RWPE2 (cell line): ENCODE results near the gene RNF11.

Experiments used
- ATAC-seq: fragments of 200-7000 bp; cut with Tn5 transposase; 3 replicates; pipeline ENCODE4 v1.9.1; 2021; ENCODE audit warnings: low read depth
- DNase-seq: peaks from one replicate; pipeline ENCODE4 v3.0.0-alpha.2; 2020; ENCODE audit warnings: low spot score
- H3K27ac ChIP-seq: fragments of 450-650 bp; 2 replicates; pipeline ENCODE4 v1.5.1; 2017; ENCODE audit warnings: mild to moderate bottlenecking; ENCODE audit not compliant: poor library complexity, severe bottlenecking
- H3K27me3 ChIP-seq: fragments of 250-450 bp; sonication (Bioruptor Pico); 2 replicates; pipeline ENCODE4 v1.5.1; 2021; ENCODE audit warnings: mild to moderate bottlenecking, moderate library complexity; ENCODE audit not compliant: insufficient read depth, poor library complexity, severe bottlenecking
- H3K36me3 ChIP-seq: fragments of 250-450 bp; sonication (Bioruptor Pico); 2 replicates; pipeline ENCODE4 v1.5.1; 2020; ENCODE audit warnings: low read depth, mild to moderate bottlenecking, moderate library complexity
- H3K4me1 ChIP-seq: fragments of 250-450 bp; sonication (Bioruptor Pico); 2 replicates; pipeline ENCODE4 v1.5.1; 2021; ENCODE audit warnings: mild to moderate bottlenecking, moderate library complexity; ENCODE audit not compliant: insufficient read depth, poor library complexity, severe bottlenecking
- H3K4me3 ChIP-seq: fragments of 250-450 bp; sonication (Bioruptor Pico); 2 replicates; pipeline ENCODE4 v1.5.1; 2021; ENCODE audit warnings: mild to moderate bottlenecking, moderate library complexity; ENCODE audit not compliant: severe bottlenecking
- H3K9me3 ChIP-seq: fragments of 250-450 bp; sonication (Bioruptor Pico); 2 replicates; pipeline ENCODE4 v1.5.1; 2021; ENCODE audit warnings: mild to moderate bottlenecking, moderate library complexity; ENCODE audit not compliant: severe bottlenecking
- TF ChIP-seq, protein P1 (sequence below): fragments of 450-650 bp; IDR thresholded peaks from one replicate; pipeline ENCODE4 v1.5.1; 2017; ENCODE audit warnings: mild to moderate bottlenecking, moderate library complexity; ENCODE audit not compliant: poor library complexity, severe bottlenecking

Gene RNF11

DNA sequence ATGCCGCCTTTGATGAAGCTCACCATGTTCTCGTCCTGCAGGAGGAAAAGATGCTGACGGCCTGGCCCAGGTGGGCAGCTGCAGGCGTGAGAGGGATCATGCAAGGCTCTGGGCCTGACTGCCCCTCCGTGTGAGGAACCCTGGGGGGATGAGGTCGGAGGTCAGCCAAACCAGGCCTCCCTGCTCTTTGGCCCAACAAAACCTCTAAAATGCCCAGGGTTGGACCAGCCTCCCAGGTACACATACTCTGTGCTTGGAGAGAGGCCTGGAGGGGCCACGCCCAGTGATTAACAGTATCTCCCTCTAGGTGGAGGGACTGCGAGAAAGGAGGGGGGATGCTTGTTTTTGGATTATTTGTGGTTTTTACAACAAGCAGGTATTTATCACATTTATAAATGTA, 73.2 kb downstream of the RNF11 start:
- DNase-seq (no peak), ATAC-seq (no peak)
- Histone ChIP-seq H3K36me3 (no peaks in the 10 kb centered on the region), H3K4me3 (no peak overlapping the region), H3K9me3 (no peaks in the 10 kb centered on the region), H3K27ac (no peak overlapping the region), H3K4me1 (peaks cover 9% of the 10 kb centered on the region), H3K27me3 (no peaks in the 10 kb centered on the region)
- TF ChIP-seq, protein P1, sequence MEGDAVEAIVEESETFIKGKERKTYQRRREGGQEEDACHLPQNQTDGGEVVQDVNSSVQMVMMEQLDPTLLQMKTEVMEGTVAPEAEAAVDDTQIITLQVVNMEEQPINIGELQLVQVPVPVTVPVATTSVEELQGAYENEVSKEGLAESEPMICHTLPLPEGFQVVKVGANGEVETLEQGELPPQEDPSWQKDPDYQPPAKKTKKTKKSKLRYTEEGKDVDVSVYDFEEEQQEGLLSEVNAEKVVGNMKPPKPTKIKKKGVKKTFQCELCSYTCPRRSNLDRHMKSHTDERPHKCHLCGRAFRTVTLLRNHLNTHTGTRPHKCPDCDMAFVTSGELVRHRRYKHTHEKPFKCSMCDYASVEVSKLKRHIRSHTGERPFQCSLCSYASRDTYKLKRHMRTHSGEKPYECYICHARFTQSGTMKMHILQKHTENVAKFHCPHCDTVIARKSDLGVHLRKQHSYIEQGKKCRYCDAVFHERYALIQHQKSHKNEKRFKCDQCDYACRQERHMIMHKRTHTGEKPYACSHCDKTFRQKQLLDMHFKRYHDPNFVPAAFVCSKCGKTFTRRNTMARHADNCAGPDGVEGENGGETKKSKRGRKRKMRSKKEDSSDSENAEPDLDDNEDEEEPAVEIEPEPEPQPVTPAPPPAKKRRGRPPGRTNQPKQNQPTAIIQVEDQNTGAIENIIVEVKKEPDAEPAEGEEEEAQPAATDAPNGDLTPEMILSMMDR = no peak

DNA sequence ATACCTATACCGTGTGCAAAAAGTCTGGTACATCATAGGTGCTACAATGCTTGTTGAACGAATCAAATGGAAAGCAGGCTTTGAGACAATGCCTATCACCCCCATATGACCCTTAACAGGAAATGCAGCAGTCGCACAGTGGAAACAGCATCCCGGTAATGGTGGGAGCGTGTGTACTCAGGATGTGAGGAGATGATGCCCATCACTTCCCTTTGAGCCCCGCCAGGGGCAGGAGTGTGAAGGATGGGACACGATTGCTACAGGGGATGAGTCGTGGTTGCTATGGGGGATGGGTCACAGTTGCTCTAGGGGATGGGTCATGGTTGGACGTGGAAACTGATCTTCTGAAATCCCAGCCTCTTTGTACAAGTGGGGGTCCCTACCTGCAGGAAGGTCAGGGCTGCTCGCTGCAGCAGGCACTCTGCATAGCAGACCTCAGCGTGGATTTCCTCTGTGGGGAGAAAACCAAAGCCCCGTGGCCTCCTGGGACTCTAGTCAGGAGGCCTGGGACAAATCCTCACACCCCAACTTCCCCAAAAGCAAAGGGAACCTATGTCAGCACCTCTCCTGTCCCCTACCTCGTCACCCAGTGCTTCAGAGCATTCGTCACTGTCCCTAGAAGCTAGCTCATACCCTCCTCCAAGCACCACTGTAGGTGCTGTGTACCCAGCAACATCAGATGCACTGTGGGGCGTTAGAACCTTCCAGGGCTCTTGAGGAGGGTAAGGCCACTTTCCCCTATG, 75.0 kb downstream of the RNF11 start:
- H3K27me3 ChIP-seq = no peaks in the 10 kb centered on the region
- H3K36me3 ChIP-seq = no peaks in the 10 kb centered on the region
- ATAC-seq = no peak
- H3K4me3 ChIP-seq = no peak overlapping the region
- TF ChIP-seq, protein P1 = no peak
- H3K4me1 ChIP-seq = peaks cover 16% of the 10 kb centered on the region
- no peak overlapping the region for H3K27ac ChIP-seq
- no peaks in the 10 kb centered on the region for H3K9me3 ChIP-seq
- no peak for DNase-seq

DNA sequence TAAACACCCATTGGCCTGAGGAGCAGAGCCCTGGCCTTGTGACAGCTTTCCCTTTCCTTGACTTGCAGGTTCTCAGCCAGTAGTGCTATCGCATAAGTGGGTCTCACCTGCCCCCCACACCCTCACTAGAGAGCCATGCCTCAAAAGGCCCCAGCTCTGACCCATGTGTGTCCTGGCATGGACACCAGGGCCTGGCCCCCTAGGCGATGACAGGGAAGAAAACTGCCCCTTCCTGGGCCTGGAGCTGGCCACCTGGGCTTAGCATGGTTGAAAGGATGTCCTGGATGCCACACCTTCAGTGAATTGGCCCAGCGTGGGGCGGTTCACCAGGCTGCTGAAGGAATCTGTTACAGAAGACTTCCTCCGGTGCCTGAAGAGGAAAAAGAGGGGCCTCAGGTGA, 75.8 kb downstream of the RNF11 start:
- Histone ChIP-seq H3K9me3 (no peaks in the 10 kb centered on the region), H3K36me3 (no peaks in the 10 kb centered on the region), H3K27me3 (no peaks in the 10 kb centered on the region), H3K27ac (no peak overlapping the region), H3K4me1 (peaks cover 16% of the 10 kb centered on the region), H3K4me3 (no peak overlapping the region)
- ATAC-seq (no peak), DNase-seq (no peak)
- TF ChIP-seq, protein P1 = no peak

DNA sequence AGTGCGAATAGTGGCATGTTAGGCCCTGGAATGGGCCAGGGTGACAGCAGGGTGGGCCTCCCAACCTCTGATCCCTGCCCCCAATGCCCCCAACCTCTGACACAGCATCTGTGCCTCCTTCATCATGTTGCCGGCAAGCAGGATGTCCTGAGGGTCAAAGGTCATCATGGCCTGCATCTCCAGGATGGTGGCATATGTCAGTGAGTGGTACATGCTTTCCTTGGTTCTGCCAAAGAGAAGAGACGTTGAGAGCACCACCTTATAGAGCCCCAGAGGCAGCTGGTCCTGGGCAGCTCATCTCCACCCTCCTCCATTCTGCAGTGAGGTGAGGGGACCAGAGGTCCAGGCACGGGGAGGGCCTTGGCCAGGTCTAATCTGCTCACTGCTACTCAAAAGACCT, 76.6 kb downstream of the RNF11 start:
- no peak for ATAC-seq
- H3K4me1 ChIP-seq = peaks cover 16% of the 10 kb centered on the region
- no peak for DNase-seq
- H3K9me3 ChIP-seq = no peaks in the 10 kb centered on the region
- H3K27me3 ChIP-seq = no peaks in the 10 kb centered on the region
- H3K27ac ChIP-seq = no peak overlapping the region
- H3K36me3 ChIP-seq = no peaks in the 10 kb centered on the region
- no peak overlapping the region for H3K4me3 ChIP-seq
- TF ChIP-seq, protein P1 = no peak

DNA sequence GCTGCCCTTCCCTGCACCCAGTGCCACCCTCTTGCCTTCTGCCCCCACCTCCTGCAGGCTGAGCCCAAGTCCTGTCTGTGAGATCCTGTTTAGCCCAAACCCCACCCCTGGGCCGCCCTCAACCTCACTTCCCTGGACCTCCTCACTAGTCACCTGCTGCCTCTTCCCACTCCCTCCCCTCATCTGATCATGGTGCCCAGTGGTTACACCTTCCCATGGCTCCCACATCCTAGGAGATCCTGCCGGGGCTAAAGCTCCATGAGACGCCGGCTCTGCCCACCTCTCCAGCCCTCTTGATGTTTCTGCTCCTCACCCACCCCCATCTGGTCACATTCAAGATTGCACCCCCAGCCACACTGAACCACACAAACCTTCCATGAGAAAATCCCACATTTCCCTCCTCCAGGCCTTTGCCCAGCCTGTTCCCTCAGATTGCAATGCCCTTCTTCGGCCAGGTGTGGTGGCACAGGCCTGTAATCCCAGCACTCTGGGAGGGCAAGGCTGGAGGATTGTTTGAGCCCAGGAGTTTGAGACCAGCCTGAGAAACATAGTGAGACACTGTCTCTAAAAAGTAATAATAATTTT, 77.3 kb downstream of the RNF11 start:
- DNase-seq (no peak), ATAC-seq (no peak)
- peak overlapping the region; percentile 61 for H3K27ac ChIP-seq
- no peaks in the 10 kb centered on the region for H3K9me3 ChIP-seq
- no peak overlapping the region for H3K4me3 ChIP-seq
- H3K4me1 ChIP-seq = peaks cover 16% of the 10 kb centered on the region
- TF ChIP-seq, protein P1 = no peak
- no peaks in the 10 kb centered on the region for H3K36me3 ChIP-seq
- no peaks in the 10 kb centered on the region for H3K27me3 ChIP-seq
